VCaP (cell line): Measurements from ENCODE around the gene MGME1.

Experiments used
- H3K27ac ChIP-seq: fragments of 450-650 bp; 2 replicates; pipeline ENCODE4 v1.5.1; 2017
- CTCF ChIP-seq: fragments of 450-650 bp; conservative IDR thresholded peaks from 2 replicates; pipeline ENCODE4 v1.5.1; 2017; ENCODE audit warnings: mild to moderate bottlenecking, moderate library complexity

Gene MGME1

GRCh38 chr20:17936286-17936760 lies 32.5 kb upstream of the MGME1 start:
- TF ChIP-seq CTCF, result no peak
- no peak overlapping the region for H3K27ac ChIP-seq

GRCh38 chr20:17936761-17937732 lies 31.8 kb upstream of the MGME1 start:
- H3K27ac ChIP-seq, result no peak overlapping the region
- no peak for TF ChIP-seq CTCF

- no peak overlapping the region for H3K27ac ChIP-seq
- TF ChIP-seq CTCF, result peak; percentile 89
Observed at GRCh38 chr20:17938871-17939619, 29.8 kb upstream of the MGME1 start.

GRCh38 chr20:17939622-17940223 lies 29.1 kb upstream of the MGME1 start:
- no peak for TF ChIP-seq CTCF
- no peak overlapping the region for H3K27ac ChIP-seq

GRCh38 chr20:17940224-17940971 lies 28.4 kb upstream of the MGME1 start:
- no peak for TF ChIP-seq CTCF
- no peak overlapping the region for H3K27ac ChIP-seq

- TF ChIP-seq CTCF, result no peak
- no peak overlapping the region for H3K27ac ChIP-seq
Observed at GRCh38 chr20:17941087-17941825, 27.6 kb upstream of the MGME1 start.
